Measurements from ENCODE around the gene TFF2. TPM values are rescaled to one million over a fixed set of nuclear protein-coding genes. Genes with fewer than 3 reads are reported as not detected.

Gene TFF2
- total and polyA plus RNA-seq, 10 donors, result 0.14 TPM; not detected in 9

DNA sequence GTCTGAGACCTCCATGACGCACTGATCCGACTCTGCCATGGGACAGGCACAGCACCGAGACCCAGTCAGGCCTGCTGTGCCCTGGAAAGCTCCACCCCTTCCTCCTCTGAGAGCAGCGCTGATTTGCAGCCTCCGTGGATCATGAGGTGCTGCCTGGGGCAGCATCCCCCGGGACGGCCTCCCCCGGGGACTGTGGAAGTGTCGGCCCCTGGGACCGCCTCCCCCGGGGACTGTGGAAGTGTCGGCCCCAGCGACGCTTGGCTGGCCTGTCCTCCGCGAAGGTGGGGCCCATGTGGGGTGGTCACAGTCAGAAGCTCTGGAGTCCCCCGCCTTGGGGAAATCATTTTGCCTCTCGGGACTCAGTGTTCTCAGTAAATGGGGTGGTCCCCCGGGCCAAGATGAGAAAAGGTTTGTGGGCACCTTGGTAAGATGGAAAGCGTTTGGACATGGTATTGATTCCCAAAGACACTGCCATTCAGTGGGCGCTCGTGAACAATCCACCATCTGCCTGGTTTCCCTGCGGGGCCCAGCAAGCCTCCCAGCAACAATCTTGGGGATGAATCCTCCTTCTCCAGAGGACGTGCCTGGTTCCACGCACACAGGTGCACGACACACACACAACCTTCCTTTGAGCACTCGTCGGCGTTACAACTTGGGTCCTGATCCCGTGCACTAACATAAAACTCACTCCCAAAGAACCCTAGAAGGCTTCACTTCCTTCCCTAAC, 3.0 kb downstream of the TFF2 start:
- WGBS, 5 donors, result 86 to 90% (median 89%) methylated on average over 20 to 30 of the region's 30 CpGs
- H3K27me3 ChIP-seq (replicated peaks in 1 of 7), result peaks cover 0 to 32% (median 0%) of the 10 kb centered on the region in 7 donors
- intact Hi-C loops (cut with DNase I; ENCODE audit: low total_unique reads), result no loop called here

DNA sequence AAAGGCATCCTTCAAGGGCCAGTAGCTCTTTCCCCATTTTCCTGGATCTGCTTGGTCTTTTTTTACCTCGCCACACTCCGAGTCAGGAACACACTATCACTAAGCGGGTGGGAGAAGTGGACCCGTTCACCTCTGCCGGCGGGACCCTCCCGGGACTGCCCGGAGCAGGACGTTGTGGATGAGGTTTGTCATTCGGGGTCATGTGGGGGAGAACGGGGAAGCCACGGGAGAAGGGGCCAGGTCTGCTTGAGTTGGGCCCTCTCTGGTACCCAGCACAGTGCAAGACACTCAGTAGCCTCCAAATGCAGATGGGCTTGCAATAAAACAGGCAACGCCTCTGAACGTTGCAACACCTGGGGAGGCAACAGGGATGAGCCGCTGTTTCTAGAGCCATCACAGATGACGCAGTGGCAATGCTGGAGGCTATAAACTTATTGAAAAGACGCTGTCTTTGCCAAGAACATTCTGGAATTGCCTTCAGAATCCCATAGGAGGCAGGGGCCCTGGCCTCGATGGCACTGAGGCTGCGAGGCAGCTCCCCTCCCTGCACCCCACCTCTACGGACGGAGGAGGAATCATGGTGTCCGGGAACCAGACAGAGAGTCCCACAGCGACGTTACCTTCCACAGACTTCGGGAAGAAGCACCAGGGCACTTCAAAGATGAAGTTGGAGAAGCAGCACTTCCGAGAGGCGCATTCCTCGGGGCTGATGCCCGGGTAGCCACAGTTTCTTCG, 3.8 kb downstream of the TFF2 start:
- peak; percentile 52 for DNase-seq
- peaks cover 0 to 32% (median 0%) of the 10 kb centered on the region in 7 donors for H3K27me3 ChIP-seq (replicated peaks in 1 of 7)
- H3K36me3 ChIP-seq, result no peaks in the 10 kb centered on the region
- WGBS, 5 donors, result 89 to 95% (median 90%) methylated on average over 30 of the region's 30 CpGs
- H3K9me3 ChIP-seq, result no peaks in the 10 kb centered on the region
- H3K4me3 ChIP-seq, result no peak overlapping the region
- H3K27ac ChIP-seq, result no peak overlapping the region
- TF ChIP-seq, protein P1, sequence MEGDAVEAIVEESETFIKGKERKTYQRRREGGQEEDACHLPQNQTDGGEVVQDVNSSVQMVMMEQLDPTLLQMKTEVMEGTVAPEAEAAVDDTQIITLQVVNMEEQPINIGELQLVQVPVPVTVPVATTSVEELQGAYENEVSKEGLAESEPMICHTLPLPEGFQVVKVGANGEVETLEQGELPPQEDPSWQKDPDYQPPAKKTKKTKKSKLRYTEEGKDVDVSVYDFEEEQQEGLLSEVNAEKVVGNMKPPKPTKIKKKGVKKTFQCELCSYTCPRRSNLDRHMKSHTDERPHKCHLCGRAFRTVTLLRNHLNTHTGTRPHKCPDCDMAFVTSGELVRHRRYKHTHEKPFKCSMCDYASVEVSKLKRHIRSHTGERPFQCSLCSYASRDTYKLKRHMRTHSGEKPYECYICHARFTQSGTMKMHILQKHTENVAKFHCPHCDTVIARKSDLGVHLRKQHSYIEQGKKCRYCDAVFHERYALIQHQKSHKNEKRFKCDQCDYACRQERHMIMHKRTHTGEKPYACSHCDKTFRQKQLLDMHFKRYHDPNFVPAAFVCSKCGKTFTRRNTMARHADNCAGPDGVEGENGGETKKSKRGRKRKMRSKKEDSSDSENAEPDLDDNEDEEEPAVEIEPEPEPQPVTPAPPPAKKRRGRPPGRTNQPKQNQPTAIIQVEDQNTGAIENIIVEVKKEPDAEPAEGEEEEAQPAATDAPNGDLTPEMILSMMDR (IDR thresholded peaks at IDR 0.05 in 8 of 11, conservative IDR thresholded peaks at IDR 0.05 in 3 of 11), result no peak
- TF ChIP-seq POLR2A (IDR thresholded peaks at IDR 0.05) (no peak), POLR2AphosphoS5 (IDR thresholded peaks at IDR 0.05) (no peak)
- H3K4me1 ChIP-seq, result no peaks in the 10 kb centered on the region
- intact Hi-C loops (cut with DNase I; ENCODE audit: low total_unique reads), result no loop called here

More for the DNA sequence above, 3.0 kb downstream of the TFF2 start:
- H3K9me3 ChIP-seq, result no peaks in the 10 kb centered on the region
- no peak overlapping the region for H3K4me3 ChIP-seq
- H3K4me1 ChIP-seq, result no peaks in the 10 kb centered on the region
- H3K27ac ChIP-seq, result no peak overlapping the region
- no peak for TF ChIP-seq POLR2A (IDR thresholded peaks at IDR 0.05)
- no peak for TF ChIP-seq POLR2AphosphoS5 (IDR thresholded peaks at IDR 0.05)
- TF ChIP-seq, protein P1 (IDR thresholded peaks at IDR 0.05 in 8 of 11, conservative IDR thresholded peaks at IDR 0.05 in 3 of 11), result no peak
- H3K36me3 ChIP-seq, result no peaks in the 10 kb centered on the region
- DNase-seq, result peak; percentile 56

DNA sequence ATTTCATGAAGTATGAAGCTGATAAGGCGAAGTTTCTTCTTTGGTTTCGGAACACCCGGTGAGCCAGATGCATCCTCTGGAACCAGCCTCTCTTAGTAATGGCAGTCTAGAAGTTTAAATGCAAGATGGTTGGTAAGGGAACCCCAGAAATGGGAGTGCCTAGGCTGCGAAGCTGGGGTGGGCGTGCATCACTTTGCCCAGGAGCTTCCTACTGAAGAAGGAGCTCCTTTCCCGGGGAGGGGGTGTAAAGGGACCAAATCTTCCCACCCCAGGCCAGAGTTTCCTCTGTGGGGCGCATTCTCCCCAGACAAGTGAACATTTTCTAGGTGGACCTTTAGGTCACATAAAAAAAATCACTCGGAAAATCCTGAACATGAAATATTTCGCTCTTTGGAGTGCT, 4.4 kb downstream of the TFF2 start:
- Histone ChIP-seq H3K36me3 (no peaks in the 10 kb centered on the region), H3K27ac (no peak overlapping the region), H3K27me3 (replicated peaks in 1 of 7) (peaks cover 0 to 32% (median 0%) of the 10 kb centered on the region in 7 donors), H3K4me1 (no peaks in the 10 kb centered on the region), H3K4me3 (no peak overlapping the region), H3K9me3 (no peaks in the 10 kb centered on the region)
- intact Hi-C loops (cut with DNase I; ENCODE audit: low total_unique reads), result no loop called here
- peak; percentile 14 for DNase-seq
- 89 to 95% (median 94%) methylated on average over 9 of the region's 9 CpGs for WGBS, 5 donors
- no peak for TF ChIP-seq POLR2A (IDR thresholded peaks at IDR 0.05)
- no peak for TF ChIP-seq POLR2AphosphoS5 (IDR thresholded peaks at IDR 0.05)
- TF ChIP-seq, protein P1 (IDR thresholded peaks at IDR 0.05 in 8 of 11, conservative IDR thresholded peaks at IDR 0.05 in 3 of 11), result no peak

DNA sequence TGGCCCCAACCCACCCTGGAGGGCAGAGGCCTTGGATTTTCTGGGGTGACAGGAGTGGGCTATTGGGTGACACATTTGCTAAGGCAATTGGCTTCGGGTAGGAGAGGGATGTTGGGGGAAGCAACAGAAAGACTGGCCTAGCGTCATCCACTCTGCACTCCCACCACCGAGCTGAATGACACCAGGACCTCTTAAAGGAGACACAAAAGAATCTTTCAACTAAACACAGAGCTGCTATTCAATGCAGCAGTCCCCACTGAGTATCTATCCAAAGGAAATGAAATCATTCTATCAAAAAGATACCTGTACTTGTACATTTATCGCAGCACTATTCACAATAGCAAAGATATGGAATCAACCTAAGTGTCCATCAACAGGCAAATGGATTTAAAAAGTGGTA, 6.2 kb downstream of the TFF2 start:
- Histone ChIP-seq H3K27ac (no peak overlapping the region), H3K9me3 (no peaks in the 10 kb centered on the region), H3K4me1 (no peaks in the 10 kb centered on the region), H3K4me3 (no peak overlapping the region), H3K27me3 (replicated peaks in 1 of 7) (peaks cover 0 to 27% (median 0%) of the 10 kb centered on the region in 7 donors), H3K36me3 (no peaks in the 10 kb centered on the region)
- intact Hi-C loops (cut with DNase I; ENCODE audit: low total_unique reads), result no loop called here
- TF ChIP-seq, protein P1 (IDR thresholded peaks at IDR 0.05 in 8 of 11, conservative IDR thresholded peaks at IDR 0.05 in 3 of 11), result no peak
- TF ChIP-seq POLR2AphosphoS5 (IDR thresholded peaks at IDR 0.05), result no peak
- no peak for TF ChIP-seq POLR2A (IDR thresholded peaks at IDR 0.05)
- DNase-seq, result no peak
- WGBS, 5 donors, result 64 to 85% (median 82%) methylated on average over 4 of the region's 4 CpGs

Measured in spleen (tissue), 11 donors.